A549 (cell line): ENCODE results near the gene RSL24D1.

Source experiments
- CHD4 ChIP-seq: fragments of 200-600 bp; sonication (generic); IDR thresholded peaks from 2 replicates; pipeline ENCODE4 v1.6.1; 2016; ENCODE audit warnings: antibody characterized with exemption, mild to moderate bottlenecking, borderline replicate concordance
- SMC3 ChIP-seq: fragments of >200 bp; sonication (Bioruptor Twin); formaldehyde crosslinking; IDR thresholded peaks from 3 replicates; pipeline ENCODE4 v1.6.1; 2018; ENCODE audit warnings: inconsistent platforms

DNA sequence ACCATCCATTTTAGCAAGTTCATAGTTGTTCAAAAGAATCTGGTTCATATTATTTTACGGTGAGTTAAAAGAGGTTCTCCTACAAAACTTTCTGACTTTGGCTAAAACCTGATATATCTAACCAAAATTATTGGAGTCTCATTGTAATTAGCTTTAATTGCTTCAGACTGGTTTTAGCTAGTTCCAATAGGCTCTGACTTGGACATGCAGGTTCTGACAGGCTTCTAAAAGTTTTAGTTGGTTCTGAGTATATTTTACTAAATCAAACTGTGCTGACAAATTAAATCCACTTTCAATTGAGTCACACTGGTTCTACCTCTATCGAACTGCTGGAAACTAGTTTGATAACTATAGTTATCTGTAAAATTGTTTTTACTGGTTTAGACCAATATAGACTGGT lies 42.1 kb upstream of the RSL24D1 start:
- TF ChIP-seq SMC3 (no peak), CHD4 (no peak)
